SU-DHL-6 (cell line): ENCODE measurements around the gene MYOM1.

ENCODE experiments used
- H2AFZ ChIP-seq: fragments of 200-600 bp; sonication (generic); 2 replicates; pipeline ENCODE4 v1.6.1; 2014; ENCODE audit warnings: low read depth, mild to moderate bottlenecking, moderate library complexity, mixed read lengths, antibody characterized with exemption, low read length; ENCODE audit not compliant: severe bottlenecking
- H3F3A ChIP-seq: fragments of 200-600 bp; shearing (Covaris generic); 2 replicates; pipeline ENCODE4 v1.6.0; 2016; ENCODE audit warnings: antibody characterized with exemption, mild to moderate bottlenecking; ENCODE audit not compliant: insufficient read depth
- H3K27ac ChIP-seq: fragments of 200-600 bp; sonication (generic); 2 replicates; pipeline ENCODE4 v1.5.1; 2016; ENCODE audit warnings: low read depth, mild to moderate bottlenecking, low read length, moderate library complexity, mixed read lengths
- H3K27me3 ChIP-seq: fragments of 200-600 bp; sonication (generic), shearing (Covaris generic); 2 replicates; pipeline ENCODE4 v1.6.0; 2014; ENCODE audit warnings: mild to moderate bottlenecking, low read length
- H3K36me3 ChIP-seq: fragments of 200-600 bp; sonication (generic); 2 replicates; pipeline ENCODE4 v1.6.1; 2014; ENCODE audit warnings: mild to moderate bottlenecking, low read length, mixed read lengths
- H3K4me2 ChIP-seq: fragments of 300-600, 200-600 bp; shearing (Covaris generic), sonication (generic); 2 replicates; pipeline ENCODE4 v1.6.0; 2014; ENCODE audit warnings: low read length, low read depth, mild to moderate bottlenecking; ENCODE audit not compliant: poor library complexity, severe bottlenecking
- H3K4me3 ChIP-seq: fragments of 200-600 bp; sonication (generic); 2 replicates; pipeline ENCODE4 v1.5.1; 2014; ENCODE audit warnings: antibody characterized with exemption, low read length, mild to moderate bottlenecking, mixed read lengths; ENCODE audit not compliant: insufficient read depth, poor library complexity, severe bottlenecking
- H3K79me2 ChIP-seq: fragments of 200-600 bp; sonication (generic); 2 replicates; pipeline ENCODE4 v1.6.1; 2014; ENCODE audit warnings: mild to moderate bottlenecking, low read length, moderate library complexity; ENCODE audit not compliant: insufficient read depth
- H3K9ac ChIP-seq: fragments of 200-600 bp; sonication (generic); 2 replicates; pipeline ENCODE4 v1.7.0; 2014; ENCODE audit warnings: mild to moderate bottlenecking, low read length
- H3K9me2 ChIP-seq: fragments of 200-600 bp; sonication (generic); replicated peaks from 2 replicates; pipeline ENCODE4 v1.6.1; 2014; ENCODE audit warnings: low read length; ENCODE audit not compliant: insufficient read depth
- H3K9me3 ChIP-seq: fragments of 200-600 bp; sonication (generic); 2 replicates; pipeline ENCODE4 v1.6.1; 2014; ENCODE audit warnings: low read length, mixed read lengths; ENCODE audit not compliant: insufficient read depth
- H4K20me1 ChIP-seq: fragments of 200-600 bp; sonication (generic); 2 replicates; pipeline ENCODE4 v1.6.1; 2014; ENCODE audit warnings: low read depth, mild to moderate bottlenecking, antibody characterized with exemption, low read length, moderate library complexity, mixed read lengths
- EZH2phosphoT487 ChIP-seq: fragments of 200-600 bp; sonication (generic), shearing (Covaris generic); conservative IDR thresholded peaks from 2 replicates; pipeline ENCODE4 v1.6.1; 2018; ENCODE audit warnings: mild to moderate bottlenecking, antibody characterized with exemption, low read length, moderate library complexity, mixed read lengths
- TF ChIP-seq, protein P1 (sequence below): fragments of 200-600 bp; sonication (generic); IDR thresholded peaks from one replicate; pipeline ENCODE4 v1.5.1; 2017; ENCODE audit warnings: antibody characterized with exemption, mild to moderate bottlenecking, low read length, moderate library complexity; ENCODE audit not compliant: insufficient read depth, poor library complexity, severe bottlenecking

Gene MYOM1

DNA sequence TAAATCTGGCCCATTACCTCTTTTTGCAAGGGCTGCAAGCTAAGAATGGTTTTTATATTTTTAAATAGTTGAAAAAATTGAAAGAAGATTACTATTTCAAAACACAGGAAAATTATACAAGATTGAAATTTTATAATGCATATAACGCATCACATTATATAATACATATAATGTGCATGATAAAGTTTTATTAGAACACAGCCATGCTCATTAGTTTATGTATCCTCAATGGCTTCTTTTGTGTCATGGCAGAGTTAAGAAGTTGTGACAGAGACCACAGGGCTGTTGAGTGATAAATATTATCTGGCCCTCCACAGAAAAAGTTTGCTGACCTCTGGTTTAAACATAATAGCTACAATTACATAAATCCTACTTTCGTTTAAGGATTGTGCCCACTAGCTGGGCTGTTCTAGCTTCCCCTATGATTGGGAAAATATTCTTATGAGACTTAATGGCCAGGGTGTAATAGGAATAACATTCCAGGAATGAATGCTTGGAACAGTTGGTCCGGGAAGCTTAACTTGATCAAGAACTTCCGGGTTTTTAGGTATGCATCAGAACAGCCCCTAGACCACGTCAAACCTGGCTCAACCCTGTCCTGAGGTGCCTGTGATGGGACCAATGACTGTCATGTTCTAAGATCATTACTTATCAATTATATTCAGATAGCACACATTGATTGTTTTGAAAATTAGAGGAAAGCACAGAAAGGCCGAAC, 108.1 kb downstream of the MYOM1 start:
- Histone ChIP-seq H3K9me2 (no peaks in the 10 kb centered on the region), H4K20me1 (no peaks in the 10 kb centered on the region), H3K36me3 (no peaks in the 10 kb centered on the region), H3K79me2 (no peaks in the 10 kb centered on the region), H3F3A (no peaks in the 10 kb centered on the region), H2AFZ (no peak overlapping the region), H3K4me3 (no peak overlapping the region), H3K9me3 (no peaks in the 10 kb centered on the region), H3K9ac (no peak overlapping the region), H3K27me3 (no peaks in the 10 kb centered on the region), H3K27ac (no peak overlapping the region), H3K4me2 (no peak overlapping the region)
- TF ChIP-seq, protein P1, sequence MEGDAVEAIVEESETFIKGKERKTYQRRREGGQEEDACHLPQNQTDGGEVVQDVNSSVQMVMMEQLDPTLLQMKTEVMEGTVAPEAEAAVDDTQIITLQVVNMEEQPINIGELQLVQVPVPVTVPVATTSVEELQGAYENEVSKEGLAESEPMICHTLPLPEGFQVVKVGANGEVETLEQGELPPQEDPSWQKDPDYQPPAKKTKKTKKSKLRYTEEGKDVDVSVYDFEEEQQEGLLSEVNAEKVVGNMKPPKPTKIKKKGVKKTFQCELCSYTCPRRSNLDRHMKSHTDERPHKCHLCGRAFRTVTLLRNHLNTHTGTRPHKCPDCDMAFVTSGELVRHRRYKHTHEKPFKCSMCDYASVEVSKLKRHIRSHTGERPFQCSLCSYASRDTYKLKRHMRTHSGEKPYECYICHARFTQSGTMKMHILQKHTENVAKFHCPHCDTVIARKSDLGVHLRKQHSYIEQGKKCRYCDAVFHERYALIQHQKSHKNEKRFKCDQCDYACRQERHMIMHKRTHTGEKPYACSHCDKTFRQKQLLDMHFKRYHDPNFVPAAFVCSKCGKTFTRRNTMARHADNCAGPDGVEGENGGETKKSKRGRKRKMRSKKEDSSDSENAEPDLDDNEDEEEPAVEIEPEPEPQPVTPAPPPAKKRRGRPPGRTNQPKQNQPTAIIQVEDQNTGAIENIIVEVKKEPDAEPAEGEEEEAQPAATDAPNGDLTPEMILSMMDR: no peak
- no peak for TF ChIP-seq EZH2phosphoT487

DNA sequence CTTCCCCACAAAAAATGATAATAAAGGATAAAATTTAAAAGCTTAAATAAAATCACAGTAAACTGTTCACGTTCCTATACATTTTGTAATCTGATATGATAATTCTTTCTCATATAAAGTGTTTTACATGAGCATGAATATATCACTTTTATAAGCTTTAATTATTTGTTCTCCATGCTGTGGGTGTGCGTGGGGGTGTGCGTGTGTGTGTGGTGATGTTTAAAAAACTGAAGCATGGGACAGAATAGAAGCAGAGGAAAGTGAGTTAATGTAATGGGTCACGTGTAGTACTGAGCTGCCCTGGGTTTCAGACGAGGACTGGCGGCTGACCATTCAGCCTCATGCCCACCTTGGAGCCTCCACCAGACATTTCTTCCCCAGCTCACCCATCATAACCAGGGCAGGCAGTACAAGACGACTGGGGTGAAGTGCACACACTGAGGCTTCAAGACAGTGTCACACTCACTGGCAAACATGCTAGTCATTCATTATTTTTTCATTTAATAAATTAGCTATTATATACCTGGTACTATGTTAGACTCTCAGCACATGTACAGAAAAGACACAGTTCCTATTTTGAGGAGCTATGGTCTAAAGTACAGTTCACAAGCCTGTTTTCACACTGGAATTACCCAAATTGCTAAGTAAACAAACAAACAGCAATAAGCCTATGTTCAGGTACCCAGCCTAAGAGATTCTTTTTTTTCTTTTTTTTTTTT, 109.6 kb downstream of the MYOM1 start:
- Histone ChIP-seq H4K20me1 (no peaks in the 10 kb centered on the region), H3K4me2 (no peak overlapping the region), H3K79me2 (no peaks in the 10 kb centered on the region), H3K27ac (no peak overlapping the region), H3K36me3 (no peaks in the 10 kb centered on the region), H3K27me3 (no peaks in the 10 kb centered on the region), H3K9me3 (no peaks in the 10 kb centered on the region), H3K9ac (no peak overlapping the region), H3K9me2 (no peaks in the 10 kb centered on the region), H3F3A (no peaks in the 10 kb centered on the region), H2AFZ (no peak overlapping the region), H3K4me3 (no peak overlapping the region)
- no peak for TF ChIP-seq EZH2phosphoT487
- TF ChIP-seq, protein P1: no peak

DNA sequence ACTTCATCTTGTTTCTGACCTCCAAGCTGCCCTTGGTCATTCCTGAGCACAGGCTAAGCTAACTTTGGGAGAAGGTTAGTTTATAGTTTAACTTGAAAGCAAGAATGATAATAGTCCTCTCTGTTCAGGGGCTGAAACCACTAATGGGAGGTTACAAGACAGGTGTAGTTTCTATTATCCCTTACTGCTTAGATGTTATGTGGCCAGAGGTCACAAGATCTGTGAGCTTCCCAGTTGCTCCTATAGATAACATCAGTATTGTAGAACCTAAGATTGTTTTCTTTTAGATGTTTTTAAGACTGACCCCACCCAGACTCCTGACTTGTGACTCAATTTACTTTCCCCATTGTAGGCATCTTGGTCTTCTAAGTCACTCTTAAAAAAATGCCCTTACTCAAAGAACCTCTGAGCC, 112.0 kb downstream of the MYOM1 start:
- H3K9ac ChIP-seq: no peak overlapping the region
- H3K36me3 ChIP-seq: no peaks in the 10 kb centered on the region
- H3K9me3 ChIP-seq: no peaks in the 10 kb centered on the region
- no peak overlapping the region for H3K4me3 ChIP-seq
- H2AFZ ChIP-seq: no peak overlapping the region
- no peak overlapping the region for H3K4me2 ChIP-seq
- H3F3A ChIP-seq: no peaks in the 10 kb centered on the region
- no peak for TF ChIP-seq EZH2phosphoT487
- TF ChIP-seq, protein P1: no peak
- no peaks in the 10 kb centered on the region for H3K79me2 ChIP-seq
- H4K20me1 ChIP-seq: no peaks in the 10 kb centered on the region
- H3K27ac ChIP-seq: no peak overlapping the region
- no peaks in the 10 kb centered on the region for H3K9me2 ChIP-seq
- H3K27me3 ChIP-seq: no peaks in the 10 kb centered on the region
